Activated CD8-positive, alpha-beta memory T cell treated with anti-CD3 and anti-CD28 coated beads for 36 hours (primary cell): Measurements from ENCODE around the gene DEPDC1B. TPM values are rescaled to one million over a fixed set of nuclear protein-coding genes. Genes with fewer than 3 reads are reported as not detected.

ENCODE experiments used
- CTCF ChIA-PET: fragments of 350-600 bp; sonication (Branson Sonifier 250); formaldehyde crosslinking; loops from one replicate; lab custom pipeline; 2021; ENCODE audit warnings: antibody characterized with exemption; lab: Charles Lee
- POLR2A ChIA-PET: fragments of 350-600 bp; sonication (Branson Sonifier 250); formaldehyde crosslinking; loops from one replicate; lab custom pipeline; 2021; ENCODE audit warnings: antibody characterized with exemption; lab: Charles Lee
- total RNA-seq, 2 experiments: library from RNA; stranded (reverse); gene quantifications; one replicate each; pipeline ENCODE4 v1.2.3, GENCODE V29; 2021

The DEPDC1B gene
- total RNA-seq, 2 experiments from 2014 or later, result 16.2 to 16.5 TPM

DNA sequence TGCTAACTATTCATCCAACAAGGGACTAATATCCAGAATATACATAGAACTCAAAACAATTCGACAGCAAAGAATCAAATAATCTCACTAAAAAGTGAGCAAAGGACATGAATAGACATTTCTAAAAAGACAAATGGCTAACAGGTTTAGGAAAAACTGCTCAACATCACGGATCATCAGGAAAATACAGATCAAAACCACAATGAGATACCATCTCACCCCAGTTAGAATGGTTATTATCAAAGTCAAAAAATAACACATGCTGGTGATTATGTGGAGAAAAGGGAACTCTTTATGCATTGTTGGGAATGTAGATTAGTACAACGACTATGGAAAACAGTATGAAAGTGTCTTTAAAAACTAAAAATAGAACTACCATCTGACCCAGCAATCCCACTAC is 150.1 kb downstream of the DEPDC1B start:
- ChIA-PET CTCF (no interaction called here), POLR2A (no interaction called here)

Other genes starting within 250 kb of the DEPDC1B start
- under 1 TPM; 0.04 to 0.06 TPM for gene ELOVL7, start 144.1 kb upstream of the DEPDC1B start, total RNA-seq
- 10 to 100 TPM; 13.0 to 14.5 TPM for gene ERCC8, start 244.9 kb upstream of the DEPDC1B start, total RNA-seq
- gene NDUFAF2, start 245.0 kb upstream of the DEPDC1B start, total RNA-seq, result 10 to 100 TPM; 43.8 to 48.3 TPM